ENCODE results near the gene SLFN11.
"Not testable (repeated sequence)": the region's sequence is repeated elsewhere in the genome, so short reads cannot be mapped to it uniquely, and the experiment has no call there.

GRCh38 chr17:35421069-35421468 lies 47.6 kb upstream of the SLFN11 start:
- not testable (repeated sequence) for TF ChIP-seq POLR2A, CTCF (IDR thresholded peaks at IDR 0.05)
